Measurements from ENCODE around the gene PHKB. TPM values are rescaled to one million over a fixed set of nuclear protein-coding genes. Genes with fewer than 3 reads are reported as not detected.
A peak's percentile ranks its signal among the peaks of the same experiment; 100 is the strongest.
"Not testable (repeated sequence)": the region's sequence is repeated elsewhere in the genome, so short reads cannot be mapped to it uniquely, and the experiment has no call there.

Gene PHKB
- total RNA-seq, 4 donors from 2014 or later: 110 to 198 (median 168) TPM

- intact Hi-C loops (cut with DNase I): no loop called here
- peaks cover 3 to 5% of the 10 kb centered on the region in 2 donors for H3K36me3 ChIP-seq
- WGBS, 2 donors: 94 to 95% methylated on average over 7 to 9 of the region's 11 CpGs
- no peaks in the 10 kb centered on the region for H3K4me1 ChIP-seq
- no peaks in the 10 kb centered on the region for H3K27me3 ChIP-seq
- H3K27ac ChIP-seq: no peak overlapping the region
- no peak for DNase-seq
- TF ChIP-seq POLR2A (IDR thresholded peaks at IDR 0.05) (no peak), CTCF (IDR thresholded peaks at IDR 0.05) (no peak)
- H3K9me3 ChIP-seq: no peaks in the 10 kb centered on the region
- H3K4me3 ChIP-seq (replicated peaks in 1 of 3): no peak overlapping the region
These were observed 92.9 kb downstream of the PHKB start for GRCh38 chr16:47553853-47554564.

GRCh38 chr16:47554587-47554986 lies 93.5 kb downstream of the PHKB start:
- intact Hi-C loops (cut with DNase I); DNase-seq; H3K27me3 ChIP-seq; H3K4me3 ChIP-seq (replicated peaks in 1 of 3); H3K36me3 ChIP-seq; H3K9me3 ChIP-seq; H3K27ac ChIP-seq; H3K4me1 ChIP-seq: not testable (repeated sequence)
- 97 to 98% methylated on average over 8 of the region's 8 CpGs for WGBS, 2 donors

GRCh38 chr16:47561286-47561685 lies 100.2 kb downstream of the PHKB start:
- Histone ChIP-seq H3K9me3 (no peaks in the 10 kb centered on the region), H3K36me3 (no peaks in the 10 kb centered on the region), H3K4me1 (no peaks in the 10 kb centered on the region), H3K27me3 (no peaks in the 10 kb centered on the region), H3K27ac (no peak overlapping the region), H3K4me3 (replicated peaks in 1 of 3) (no peak overlapping the region)
- 85 to 91% methylated on average over 1 of the region's 1 CpG for WGBS, 2 donors
- intact Hi-C loops (cut with DNase I): no loop called here
- DNase-seq: no peak
- TF ChIP-seq POLR2A (IDR thresholded peaks at IDR 0.05) (no peak), CTCF (IDR thresholded peaks at IDR 0.05) (no peak)

GRCh38 chr16:47562366-47562765 lies 101.2 kb downstream of the PHKB start:
- Histone ChIP-seq H3K4me1 (no peaks in the 10 kb centered on the region), H3K36me3 (no peaks in the 10 kb centered on the region), H3K27me3 (no peaks in the 10 kb centered on the region), H3K4me3 (replicated peaks in 1 of 3) (no peak overlapping the region), H3K27ac (no peak overlapping the region), H3K9me3 (no peaks in the 10 kb centered on the region)
- TF ChIP-seq POLR2A (IDR thresholded peaks at IDR 0.05) (no peak), CTCF (IDR thresholded peaks at IDR 0.05) (no peak)
- DNase-seq: no peak
- intact Hi-C loops (cut with DNase I): no loop called here

- 70 to 78% methylated on average over 6 of the region's 6 CpGs for WGBS, 2 donors
- Histone ChIP-seq H3K9me3 (no peaks in the 10 kb centered on the region), H3K4me1 (no peaks in the 10 kb centered on the region), H3K27me3 (no peaks in the 10 kb centered on the region), H3K27ac (no peak overlapping the region), H3K4me3 (replicated peaks in 1 of 3) (no peak overlapping the region), H3K36me3 (no peaks in the 10 kb centered on the region)
- TF ChIP-seq POLR2A (IDR thresholded peaks at IDR 0.05) (no peak), CTCF (IDR thresholded peaks at IDR 0.05) (no peak)
- DNase-seq: peak; percentile 16 to 26
- intact Hi-C loops (cut with DNase I): no loop called here
These were observed 104.3 kb downstream of the PHKB start for GRCh38 chr16:47565454-47565853.

All from thyroid gland (tissue), 4 donors.